ENCODE measurements around the gene FAM209B. TPM values are rescaled to one million over a fixed set of nuclear protein-coding genes. Genes with fewer than 3 reads are reported as not detected.

The FAM209B gene
- total RNA-seq, 4 donors from 2014 or later, result 4.3 TPM; not detected in 3

DNA sequence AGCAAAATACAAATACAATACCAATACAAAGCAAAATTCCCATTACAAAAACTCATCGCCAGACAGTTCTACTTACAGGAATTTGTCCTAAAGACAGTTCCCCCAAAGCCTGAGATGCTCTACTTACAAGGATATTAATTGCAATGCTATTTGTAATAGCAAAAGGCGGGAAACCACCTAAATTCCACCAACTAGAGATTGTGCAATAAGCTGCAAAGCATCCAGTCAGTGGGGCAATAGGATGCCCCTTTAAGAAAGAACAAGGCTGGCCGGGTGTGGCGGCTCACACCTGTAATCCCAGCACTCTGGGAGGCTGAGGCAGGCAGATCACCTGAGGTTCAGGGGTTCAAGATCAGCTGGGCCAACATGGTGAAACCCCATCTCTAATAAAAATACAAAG, 39.1 kb downstream of the FAM209B start:
- Histone ChIP-seq H3K9me3 (no peaks in the 10 kb centered on the region), H3K27me3 (no peaks in the 10 kb centered on the region), H3K4me3 (no peak overlapping the region), H3K36me3 (no peaks in the 10 kb centered on the region), H3K27ac (no peak overlapping the region), H3K4me1 (no peaks in the 10 kb centered on the region)
- ATAC-seq, result no peak
- TF ChIP-seq POLR2AphosphoS5 (IDR thresholded peaks at IDR 0.05) (no peak), EP300 (IDR thresholded peaks at IDR 0.05) (no peak), POLR2A (IDR thresholded peaks at IDR 0.05) (no peak)
- TF ChIP-seq, protein P1, sequence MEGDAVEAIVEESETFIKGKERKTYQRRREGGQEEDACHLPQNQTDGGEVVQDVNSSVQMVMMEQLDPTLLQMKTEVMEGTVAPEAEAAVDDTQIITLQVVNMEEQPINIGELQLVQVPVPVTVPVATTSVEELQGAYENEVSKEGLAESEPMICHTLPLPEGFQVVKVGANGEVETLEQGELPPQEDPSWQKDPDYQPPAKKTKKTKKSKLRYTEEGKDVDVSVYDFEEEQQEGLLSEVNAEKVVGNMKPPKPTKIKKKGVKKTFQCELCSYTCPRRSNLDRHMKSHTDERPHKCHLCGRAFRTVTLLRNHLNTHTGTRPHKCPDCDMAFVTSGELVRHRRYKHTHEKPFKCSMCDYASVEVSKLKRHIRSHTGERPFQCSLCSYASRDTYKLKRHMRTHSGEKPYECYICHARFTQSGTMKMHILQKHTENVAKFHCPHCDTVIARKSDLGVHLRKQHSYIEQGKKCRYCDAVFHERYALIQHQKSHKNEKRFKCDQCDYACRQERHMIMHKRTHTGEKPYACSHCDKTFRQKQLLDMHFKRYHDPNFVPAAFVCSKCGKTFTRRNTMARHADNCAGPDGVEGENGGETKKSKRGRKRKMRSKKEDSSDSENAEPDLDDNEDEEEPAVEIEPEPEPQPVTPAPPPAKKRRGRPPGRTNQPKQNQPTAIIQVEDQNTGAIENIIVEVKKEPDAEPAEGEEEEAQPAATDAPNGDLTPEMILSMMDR (IDR thresholded peaks at IDR 0.05), result no peak
- 91 to 93% methylated on average over 2 to 4 of the region's 4 CpGs for WGBS, 2 donors (ENCODE audit: low coverage in 1 of 2)

DNA sequence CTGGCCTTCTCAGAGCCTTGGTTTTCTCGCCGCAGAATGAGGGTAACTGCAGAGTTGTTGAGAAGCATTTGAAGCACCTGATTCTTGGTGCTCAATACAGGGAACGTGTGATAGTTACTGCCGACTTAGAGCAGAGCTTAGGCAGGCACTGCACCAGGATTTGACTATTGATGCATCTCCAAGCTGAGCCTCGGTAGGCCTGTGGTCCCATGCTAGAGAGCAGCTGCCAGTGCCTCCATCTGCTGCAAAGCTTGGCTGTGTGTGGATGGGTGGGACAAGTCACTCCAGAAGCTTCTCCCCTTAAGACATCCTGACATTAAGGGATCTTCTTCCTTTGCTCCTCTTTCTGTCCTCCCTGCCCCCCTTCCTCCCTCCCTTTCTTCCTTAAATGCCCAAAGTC, 40.9 kb downstream of the FAM209B start:
- WGBS, 2 donors (ENCODE audit: low coverage in 1 of 2), result 83 to 100% methylated on average over 1 to 3 of the region's 5 CpGs
- H3K27ac ChIP-seq, result no peak overlapping the region
- no peak overlapping the region for H3K4me3 ChIP-seq
- no peaks in the 10 kb centered on the region for H3K9me3 ChIP-seq
- H3K27me3 ChIP-seq, result no peaks in the 10 kb centered on the region
- no peak for ATAC-seq
- TF ChIP-seq, protein P1 (IDR thresholded peaks at IDR 0.05), result no peak
- TF ChIP-seq POLR2A (IDR thresholded peaks at IDR 0.05) (no peak), EP300 (IDR thresholded peaks at IDR 0.05) (no peak), POLR2AphosphoS5 (IDR thresholded peaks at IDR 0.05) (no peak)
- no peaks in the 10 kb centered on the region for H3K4me1 ChIP-seq
- no peaks in the 10 kb centered on the region for H3K36me3 ChIP-seq

DNA sequence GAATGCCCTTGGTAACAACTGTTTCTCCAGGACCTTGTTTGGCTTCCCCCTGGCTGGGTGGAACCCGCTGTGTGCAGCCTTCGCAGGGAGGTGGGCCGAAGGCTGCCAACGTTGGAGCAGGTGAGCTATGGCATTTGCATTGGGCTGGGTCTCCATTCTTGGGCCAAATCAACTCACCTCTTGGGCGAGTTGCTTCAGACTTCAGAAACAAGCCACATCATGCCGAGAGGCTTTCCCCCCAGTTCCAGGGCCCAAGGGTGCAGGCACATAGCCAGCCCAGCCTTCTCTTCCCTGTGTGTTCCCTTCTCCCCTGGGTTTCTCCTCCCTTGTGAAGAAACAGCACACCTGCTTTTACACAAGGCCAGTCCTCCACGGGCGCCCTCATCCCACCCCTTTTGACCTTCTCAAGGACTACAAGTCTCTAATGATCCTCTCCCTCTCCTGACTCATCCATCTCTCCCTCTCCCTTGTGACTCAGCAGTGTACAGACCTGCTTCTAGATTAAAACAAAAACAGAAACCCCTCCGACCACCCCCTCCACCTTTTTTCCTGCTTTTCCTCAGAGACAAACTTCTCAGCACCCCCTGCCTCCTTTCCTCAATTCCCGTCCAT, 41.6 kb downstream of the FAM209B start:
- no peak overlapping the region for H3K4me3 ChIP-seq
- WGBS, 2 donors (ENCODE audit: low coverage in 1 of 2), result 41 to 54% methylated on average over 4 to 6 of the region's 10 CpGs
- no peak for ATAC-seq
- H3K9me3 ChIP-seq, result no peaks in the 10 kb centered on the region
- no peaks in the 10 kb centered on the region for H3K4me1 ChIP-seq
- no peaks in the 10 kb centered on the region for H3K27me3 ChIP-seq
- H3K36me3 ChIP-seq, result no peaks in the 10 kb centered on the region
- no peak for TF ChIP-seq EP300 (IDR thresholded peaks at IDR 0.05)
- TF ChIP-seq, protein P1 (IDR thresholded peaks at IDR 0.05), result no peak
- no peak overlapping the region for H3K27ac ChIP-seq

DNA sequence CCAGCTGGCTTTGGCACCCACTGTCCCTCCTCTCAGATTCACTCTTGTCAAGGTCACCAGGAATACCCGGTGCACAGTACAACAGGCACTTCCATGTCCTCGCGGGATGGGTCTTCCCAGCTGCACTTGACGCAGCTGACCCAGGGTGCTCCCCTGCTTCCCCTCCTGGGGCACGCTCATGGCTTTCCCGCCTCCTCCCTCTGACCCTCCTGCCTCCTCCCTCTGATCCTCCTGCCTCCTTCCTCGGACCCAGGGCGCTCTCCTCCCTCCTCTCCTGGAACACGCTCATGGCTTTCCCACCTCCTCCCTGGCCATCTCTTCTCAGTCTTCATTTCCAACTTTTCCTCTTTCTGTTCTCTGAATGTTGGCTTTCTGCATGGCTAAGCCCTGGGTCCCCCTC, 42.1 kb downstream of the FAM209B start:
- no peak overlapping the region for H3K4me3 ChIP-seq

DNA sequence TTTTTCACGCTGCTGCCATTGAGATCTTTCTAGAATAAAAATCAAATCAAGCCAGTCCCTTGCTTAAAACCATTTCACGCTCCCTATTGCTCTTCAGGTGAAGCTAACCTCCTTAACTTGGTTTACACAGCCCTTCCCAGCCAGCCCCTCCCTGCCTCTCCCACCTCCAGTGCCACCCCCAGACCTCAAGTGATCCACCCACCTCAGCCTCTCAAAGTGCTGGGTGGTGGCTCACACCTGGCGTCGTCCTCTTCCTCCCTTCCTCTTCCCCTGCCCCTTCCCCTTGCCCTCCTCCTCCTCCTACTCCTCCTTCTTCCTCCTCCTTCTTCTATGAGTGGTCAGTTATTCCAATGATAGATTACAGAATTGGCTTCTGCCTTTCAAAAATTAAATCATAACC, 42.9 kb downstream of the FAM209B start:
- no peak overlapping the region for H3K4me3 ChIP-seq
- H3K4me1 ChIP-seq, result no peaks in the 10 kb centered on the region
- no peaks in the 10 kb centered on the region for H3K9me3 ChIP-seq
- no peaks in the 10 kb centered on the region for H3K36me3 ChIP-seq
- TF ChIP-seq, protein P1 (IDR thresholded peaks at IDR 0.05), result no peak
- 60 to 92% methylated on average over 2 to 4 of the region's 4 CpGs for WGBS, 2 donors (ENCODE audit: low coverage in 1 of 2)
- peaks cover 4% of the 10 kb centered on the region for H3K27me3 ChIP-seq
- no peak overlapping the region for H3K27ac ChIP-seq
- ATAC-seq, result no peak

More for the DNA sequence above, 42.1 kb downstream of the FAM209B start:
- H3K4me1 ChIP-seq, result no peaks in the 10 kb centered on the region
- WGBS, 2 donors (ENCODE audit: low coverage in 1 of 2), result 66 to 67% methylated on average over 4 to 7 of the region's 9 CpGs
- H3K27ac ChIP-seq, result no peak overlapping the region
- no peaks in the 10 kb centered on the region for H3K9me3 ChIP-seq
- no peaks in the 10 kb centered on the region for H3K27me3 ChIP-seq
- TF ChIP-seq, protein P1 (IDR thresholded peaks at IDR 0.05), result no peak
- TF ChIP-seq POLR2AphosphoS5 (IDR thresholded peaks at IDR 0.05), result no peak
- TF ChIP-seq EP300 (IDR thresholded peaks at IDR 0.05), result no peak
- TF ChIP-seq POLR2A (IDR thresholded peaks at IDR 0.05), result no peak
- no peak for ATAC-seq
- no peaks in the 10 kb centered on the region for H3K36me3 ChIP-seq
